T-helper 1 cell (primary cell): Measurements from ENCODE around the gene VEGFB.

Experiments
- DNase-seq, 5 donors: peaks; one replicate each; pipeline ENCODE4 v3.0.0-alpha.2; 2012 to 2020

VEGFB gene

DNA sequence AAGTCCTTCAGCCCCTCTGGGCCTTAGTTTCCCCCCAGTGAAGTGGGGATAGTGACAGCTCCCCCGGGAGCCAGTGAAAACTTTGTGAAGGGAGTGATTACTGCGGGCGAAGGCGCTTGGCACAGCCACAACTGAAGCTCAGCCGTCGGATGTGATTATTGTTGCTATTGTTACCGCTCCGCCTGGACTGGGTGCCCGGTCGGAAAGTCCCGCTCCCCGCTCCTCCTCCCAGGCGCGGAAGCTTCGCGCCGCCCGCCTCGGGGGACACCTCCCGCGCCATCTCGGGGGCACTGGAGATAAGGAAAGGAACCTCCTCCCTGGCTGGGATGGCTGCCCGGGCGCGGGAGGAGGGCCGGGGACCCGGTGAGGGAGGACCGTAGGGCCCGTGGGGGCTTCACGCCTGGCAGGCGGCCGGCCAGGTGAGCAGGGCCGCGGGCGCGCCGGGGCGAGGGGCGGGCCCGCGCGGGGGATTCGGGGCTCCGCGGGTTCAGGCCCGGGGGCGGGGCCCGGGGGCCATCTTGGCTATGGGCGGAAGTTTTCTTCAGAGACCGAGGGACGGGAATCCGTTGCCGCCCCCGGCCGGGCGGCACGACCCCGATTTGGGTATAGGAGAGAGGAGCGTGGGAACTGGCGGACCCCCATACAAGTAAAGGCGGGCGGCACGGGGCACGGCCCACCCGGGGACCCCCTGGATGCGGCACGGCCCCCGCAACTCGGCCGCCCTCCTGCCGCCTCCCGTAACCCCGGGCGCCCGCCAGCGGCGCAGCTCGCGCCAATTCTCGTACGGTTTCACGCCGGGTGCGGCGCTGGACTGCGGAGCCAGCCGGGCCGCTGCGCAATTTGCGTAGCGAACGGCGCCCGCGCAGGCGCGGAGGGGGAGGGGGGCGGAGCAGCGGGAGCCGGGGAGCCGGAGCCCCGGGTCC lies 50.8 kb downstream of the VEGFB start, which contains the start of gene GPR137:
Gene GPR137, plus strand, starts transcription at position 887 of the 923 bp plus-strand sequence. CDS start 677 bp downstream, outside the sequence.
- DNase-seq: peak; percentile 78 to 88 (median 87)

DNA sequence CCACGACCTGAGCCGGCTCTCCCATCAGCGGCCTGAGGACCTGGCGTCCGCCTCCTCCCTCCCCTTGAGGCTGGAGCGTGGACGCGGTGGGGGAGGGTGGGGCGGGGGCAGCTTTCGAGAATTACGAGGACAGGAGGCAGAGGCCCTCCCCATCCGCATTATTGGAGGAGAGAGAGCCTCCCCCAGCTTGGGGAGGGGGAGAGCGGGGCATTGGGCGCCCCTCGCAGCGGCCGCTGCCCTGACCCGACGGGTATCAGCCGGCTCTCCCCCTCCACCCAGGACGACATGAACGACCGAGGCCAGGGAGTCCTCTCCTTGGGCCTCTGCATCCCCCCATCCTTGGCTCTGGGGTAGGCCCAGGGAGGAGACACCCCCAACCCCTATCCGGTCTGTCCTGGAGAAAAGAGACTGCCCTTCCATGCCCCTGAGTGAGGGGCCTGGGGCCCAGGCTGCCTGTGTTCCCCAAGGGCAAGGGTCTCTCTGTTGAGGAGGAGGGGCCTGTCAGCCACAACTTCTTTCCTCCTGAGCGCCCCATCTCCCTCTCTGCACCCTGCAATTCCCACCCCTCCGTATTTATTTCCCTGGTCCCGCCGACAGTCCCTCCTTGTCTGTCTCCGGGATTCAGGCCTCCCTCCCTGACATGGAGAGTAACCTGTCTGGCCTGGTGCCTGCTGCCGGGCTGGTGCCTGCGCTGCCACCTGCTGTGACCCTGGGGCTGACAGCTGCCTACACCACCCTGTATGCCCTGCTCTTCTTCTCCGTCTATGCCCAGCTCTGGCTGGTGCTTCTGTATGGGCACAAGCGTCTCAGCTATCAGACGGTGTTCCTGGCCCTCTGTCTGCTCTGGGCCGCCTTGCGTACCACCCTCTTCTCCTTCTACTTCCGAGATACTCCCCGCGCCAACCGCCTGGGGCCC lies 51.8 kb downstream of the VEGFB start:
- DNase-seq: peak in 1 of 5 donors; percentile 40

DNA sequence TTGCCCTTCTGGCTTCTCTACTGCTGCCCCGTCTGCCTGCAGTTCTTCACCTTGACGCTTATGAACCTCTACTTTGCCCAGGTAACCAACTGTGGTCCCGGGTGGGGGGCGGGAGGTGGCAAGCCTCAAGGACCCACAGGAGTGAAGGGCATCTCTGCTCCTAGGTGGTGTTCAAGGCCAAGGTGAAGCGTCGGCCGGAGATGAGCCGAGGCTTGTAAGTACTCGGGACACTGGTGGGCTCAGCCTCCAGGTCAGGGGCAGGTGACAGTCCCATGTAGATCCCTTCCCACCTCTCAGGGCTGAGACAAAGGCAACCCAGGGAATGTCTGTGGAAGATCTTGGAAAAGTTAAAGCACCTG lies 52.4 kb downstream of the VEGFB start:
- no peak for DNase-seq

DNA sequence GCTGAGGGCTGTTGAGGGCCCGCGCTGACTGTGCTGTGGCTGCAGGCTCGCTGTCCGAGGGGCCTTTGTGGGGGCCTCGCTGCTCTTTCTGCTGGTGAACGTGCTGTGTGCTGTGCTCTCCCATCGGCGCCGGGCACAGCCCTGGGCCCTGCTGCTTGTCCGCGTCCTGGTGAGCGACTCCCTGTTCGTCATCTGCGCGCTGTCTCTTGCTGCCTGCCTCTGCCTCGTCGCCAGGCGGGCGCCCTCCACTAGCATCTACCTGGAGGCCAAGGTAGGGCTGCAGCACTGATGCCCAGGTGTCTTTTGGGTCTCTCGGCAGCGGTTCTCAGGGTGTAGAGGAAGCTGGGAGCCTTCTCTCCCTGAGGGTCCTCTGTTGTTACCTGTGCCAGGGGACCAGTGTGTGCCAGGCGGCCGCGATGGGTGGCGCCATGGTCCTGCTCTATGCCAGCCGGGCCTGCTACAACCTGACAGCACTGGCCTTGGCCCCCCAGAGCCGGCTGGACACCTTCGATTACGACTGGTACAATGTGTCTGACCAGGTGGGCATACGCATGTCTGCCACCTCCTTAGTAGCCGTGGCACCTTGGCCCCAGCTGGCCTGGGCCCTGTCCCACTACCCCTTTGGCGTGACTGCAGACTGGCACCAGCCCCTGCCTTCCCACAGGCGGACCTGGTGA lies 53.4 kb downstream of the VEGFB start:
- DNase-seq: no peak

DNA sequence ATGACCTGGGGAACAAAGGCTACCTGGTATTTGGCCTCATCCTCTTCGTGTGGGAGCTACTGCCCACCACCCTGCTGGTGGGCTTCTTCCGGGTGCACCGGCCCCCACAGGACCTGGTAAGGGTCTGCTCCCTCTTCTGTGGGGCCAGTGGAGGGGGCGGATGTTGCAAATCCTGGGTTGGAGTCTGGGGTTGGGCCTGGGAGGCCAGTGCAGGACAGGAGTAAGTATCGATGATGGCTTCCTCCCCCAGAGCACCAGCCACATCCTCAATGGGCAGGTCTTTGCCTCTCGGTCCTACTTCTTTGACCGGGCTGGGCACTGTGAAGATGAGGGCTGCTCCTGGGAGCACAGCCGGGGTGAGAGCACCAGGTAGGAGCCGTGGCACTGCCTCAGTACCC lies 54.0 kb downstream of the VEGFB start:
- no peak for DNase-seq
